ENCODE results near the gene ADPRH. TPM values are rescaled to one million over a fixed set of nuclear protein-coding genes. Genes with fewer than 3 reads are reported as not detected.
A peak's percentile ranks its signal among the peaks of the same experiment; 100 is the strongest.

ADPRH gene
- total RNA-seq, 2 donors from 2014 or later = 7.8 to 11.8 TPM

DNA sequence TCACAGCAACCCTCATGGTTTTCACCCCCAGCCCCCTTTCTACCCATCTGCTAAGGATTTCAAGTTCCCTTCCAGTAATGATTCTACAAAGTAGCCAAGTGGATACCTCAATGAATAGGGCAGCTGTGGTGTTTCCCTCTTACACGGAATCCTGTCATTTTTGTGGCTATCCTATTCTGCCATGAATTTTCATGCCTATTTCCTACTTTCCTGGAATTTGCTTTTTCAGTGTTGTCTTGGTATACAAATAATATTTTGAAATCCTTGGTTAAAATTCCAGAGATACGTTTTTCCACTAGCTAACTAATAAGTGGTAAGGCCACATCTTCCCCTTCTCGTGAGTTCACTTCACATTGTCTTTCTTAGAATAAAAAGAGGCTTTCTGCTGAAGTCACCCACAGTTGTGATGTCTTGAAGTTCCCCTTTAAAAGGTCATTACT lies 7.5 kb downstream of the ADPRH start:
- H3K27me3 ChIP-seq (ENCODE audit: control insufficient read depth, insufficient read depth, low read length, poor library complexity, severe bottlenecking) = no peaks in the 10 kb centered on the region
- WGBS, 2 experiments (ENCODE audit: insufficient coverage in 1 of 2, insufficient read length in 1 of 2) = 74 to 76% methylated on average over 2 to 3 of the region's 3 CpGs
- H3K4me1 ChIP-seq (ENCODE audit: control insufficient read depth, insufficient read depth, low read length) = peaks cover 15% of the 10 kb centered on the region
- H3K27ac Mint-ChIP-seq = no peak overlapping the region
- H3K9me3 Mint-ChIP-seq = peaks cover 4% of the 10 kb centered on the region
- peaks cover 56% of the 10 kb centered on the region for H3K4me1 Mint-ChIP-seq
- H3K9ac ChIP-seq (ENCODE audit: extremely low read depth, low read length, poor library complexity, severe bottlenecking) = no peak overlapping the region
- H3K27me3 Mint-ChIP-seq (ENCODE audit: insufficient read depth) = peaks cover 2% of the 10 kb centered on the region
- no peak overlapping the region for H3K4me3 Mint-ChIP-seq
- H3K9me3 ChIP-seq (ENCODE audit: control insufficient read depth, low read length) = peaks cover 8% of the 10 kb centered on the region
- no peak overlapping the region for H3K4me3 ChIP-seq (ENCODE audit: low read length)
- H3K36me3 ChIP-seq (ENCODE audit: control insufficient read depth, insufficient read depth, low read length) = no peaks in the 10 kb centered on the region
- TF ChIP-seq, protein P1, sequence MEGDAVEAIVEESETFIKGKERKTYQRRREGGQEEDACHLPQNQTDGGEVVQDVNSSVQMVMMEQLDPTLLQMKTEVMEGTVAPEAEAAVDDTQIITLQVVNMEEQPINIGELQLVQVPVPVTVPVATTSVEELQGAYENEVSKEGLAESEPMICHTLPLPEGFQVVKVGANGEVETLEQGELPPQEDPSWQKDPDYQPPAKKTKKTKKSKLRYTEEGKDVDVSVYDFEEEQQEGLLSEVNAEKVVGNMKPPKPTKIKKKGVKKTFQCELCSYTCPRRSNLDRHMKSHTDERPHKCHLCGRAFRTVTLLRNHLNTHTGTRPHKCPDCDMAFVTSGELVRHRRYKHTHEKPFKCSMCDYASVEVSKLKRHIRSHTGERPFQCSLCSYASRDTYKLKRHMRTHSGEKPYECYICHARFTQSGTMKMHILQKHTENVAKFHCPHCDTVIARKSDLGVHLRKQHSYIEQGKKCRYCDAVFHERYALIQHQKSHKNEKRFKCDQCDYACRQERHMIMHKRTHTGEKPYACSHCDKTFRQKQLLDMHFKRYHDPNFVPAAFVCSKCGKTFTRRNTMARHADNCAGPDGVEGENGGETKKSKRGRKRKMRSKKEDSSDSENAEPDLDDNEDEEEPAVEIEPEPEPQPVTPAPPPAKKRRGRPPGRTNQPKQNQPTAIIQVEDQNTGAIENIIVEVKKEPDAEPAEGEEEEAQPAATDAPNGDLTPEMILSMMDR (conservative IDR thresholded peaks at IDR 0.05) = no peak
- peaks cover 9% of the 10 kb centered on the region for H3K36me3 Mint-ChIP-seq (ENCODE audit: low read depth)
- no peak overlapping the region for H3K27ac ChIP-seq (ENCODE audit: low read depth, low read length)
- DNase-seq = no peak

DNA sequence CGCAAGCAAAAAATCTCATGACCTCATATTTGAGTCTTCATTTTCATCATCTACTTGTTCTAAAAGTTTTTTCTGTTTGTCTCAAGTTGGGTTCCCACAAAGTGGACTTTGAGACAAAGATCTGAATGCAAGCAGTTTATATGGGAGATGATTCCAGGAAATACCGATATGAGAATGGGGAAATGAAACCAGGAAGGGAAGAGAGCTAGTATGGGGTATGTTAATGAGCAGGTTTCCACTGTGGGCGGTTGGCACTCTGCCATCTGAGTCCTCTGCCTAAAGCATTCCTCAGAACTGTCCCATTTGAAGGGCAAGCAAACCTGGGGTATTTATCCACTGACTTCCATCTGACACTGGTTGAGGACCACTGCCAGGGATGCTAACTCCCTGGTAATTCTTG lies 8.8 kb downstream of the ADPRH start:
- no peak overlapping the region for H3K4me3 ChIP-seq (ENCODE audit: low read length)
- no peak overlapping the region for H3K9ac ChIP-seq (ENCODE audit: extremely low read depth, low read length, poor library complexity, severe bottlenecking)
- Mint-ChIP-seq H3K36me3 (ENCODE audit: low read depth) (peaks cover 6% of the 10 kb centered on the region), H3K27me3 (ENCODE audit: insufficient read depth) (no peaks in the 10 kb centered on the region), H3K27ac (no peak overlapping the region), H3K4me3 (no peak overlapping the region), H3K9me3 (peaks cover 4% of the 10 kb centered on the region), H3K4me1 (peaks cover 60% of the 10 kb centered on the region)
- TF ChIP-seq, protein P1 (conservative IDR thresholded peaks at IDR 0.05) = no peak
- peaks cover 8% of the 10 kb centered on the region for H3K9me3 ChIP-seq (ENCODE audit: control insufficient read depth, low read length)
- peaks cover 15% of the 10 kb centered on the region for H3K4me1 ChIP-seq (ENCODE audit: control insufficient read depth, insufficient read depth, low read length)
- H3K36me3 ChIP-seq (ENCODE audit: control insufficient read depth, insufficient read depth, low read length) = no peaks in the 10 kb centered on the region
- 93 to 97% methylated on average over 3 of the region's 3 CpGs for WGBS, 2 experiments (ENCODE audit: insufficient coverage in 1 of 2, insufficient read length in 1 of 2)
- H3K27me3 ChIP-seq (ENCODE audit: control insufficient read depth, insufficient read depth, low read length, poor library complexity, severe bottlenecking) = no peaks in the 10 kb centered on the region
- DNase-seq = no peak
- no peak overlapping the region for H3K27ac ChIP-seq (ENCODE audit: low read depth, low read length)

DNA sequence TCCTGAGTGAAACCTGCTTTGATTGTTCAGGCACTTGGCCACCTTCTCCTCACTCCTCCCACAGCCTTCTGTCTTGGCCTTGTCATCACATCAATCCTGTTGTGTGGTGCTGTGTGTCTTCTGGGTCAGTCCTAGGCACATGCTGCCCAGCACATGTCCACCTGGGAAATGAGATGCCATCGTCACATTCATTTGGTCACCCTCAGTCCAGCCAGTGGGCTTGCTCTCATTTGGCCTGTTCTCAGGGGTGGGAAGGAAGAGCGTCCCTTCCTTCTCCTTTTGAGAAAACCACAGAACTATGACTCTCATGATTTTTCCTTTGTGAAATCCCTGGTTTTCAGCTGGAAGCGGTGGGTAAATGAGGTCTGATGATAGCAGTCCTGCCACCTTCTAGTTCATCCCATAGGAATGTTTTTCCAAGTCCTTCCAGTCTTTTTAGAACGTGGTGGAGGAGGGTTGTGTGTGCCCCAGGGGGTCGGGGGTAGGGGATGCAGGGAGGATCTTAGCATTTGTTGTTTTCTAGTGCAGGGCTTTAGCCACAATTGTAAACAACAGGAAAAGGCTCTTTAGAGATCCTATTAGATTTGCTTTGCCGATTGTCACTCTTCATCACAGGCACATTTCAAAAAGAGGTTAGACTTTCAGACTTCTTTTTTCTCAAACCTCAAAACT lies 9.9 kb downstream of the ADPRH start:
- H3K9ac ChIP-seq (ENCODE audit: extremely low read depth, low read length, poor library complexity, severe bottlenecking) = no peak overlapping the region
- Mint-ChIP-seq H3K27me3 (ENCODE audit: insufficient read depth) (no peaks in the 10 kb centered on the region), H3K27ac (peak overlapping the region; percentile 83), H3K4me1 (peaks cover 60% of the 10 kb centered on the region), H3K4me3 (peak overlapping the region; percentile 24), H3K36me3 (ENCODE audit: low read depth) (peaks cover 6% of the 10 kb centered on the region), H3K9me3 (peaks cover 4% of the 10 kb centered on the region)
- H3K4me3 ChIP-seq (ENCODE audit: low read length) = peak overlapping the region; percentile 37
- H3K36me3 ChIP-seq (ENCODE audit: control insufficient read depth, insufficient read depth, low read length) = no peaks in the 10 kb centered on the region
- TF ChIP-seq, protein P1 (conservative IDR thresholded peaks at IDR 0.05) = no peak
- H3K27ac ChIP-seq (ENCODE audit: low read depth, low read length) = no peak overlapping the region
- peaks cover 15% of the 10 kb centered on the region for H3K4me1 ChIP-seq (ENCODE audit: control insufficient read depth, insufficient read depth, low read length)
- no peaks in the 10 kb centered on the region for H3K27me3 ChIP-seq (ENCODE audit: control insufficient read depth, insufficient read depth, low read length, poor library complexity, severe bottlenecking)
- WGBS, 2 experiments (ENCODE audit: insufficient coverage in 1 of 2, insufficient read length in 1 of 2) = 64 to 80% methylated on average over 1 to 6 of the region's 6 CpGs
- peaks cover 8% of the 10 kb centered on the region for H3K9me3 ChIP-seq (ENCODE audit: control insufficient read depth, low read length)
- DNase-seq = peak; percentile 66

Data from endodermal cell (in vitro differentiated cells).